ENCODE measurements around the gene NLN.

DNA sequence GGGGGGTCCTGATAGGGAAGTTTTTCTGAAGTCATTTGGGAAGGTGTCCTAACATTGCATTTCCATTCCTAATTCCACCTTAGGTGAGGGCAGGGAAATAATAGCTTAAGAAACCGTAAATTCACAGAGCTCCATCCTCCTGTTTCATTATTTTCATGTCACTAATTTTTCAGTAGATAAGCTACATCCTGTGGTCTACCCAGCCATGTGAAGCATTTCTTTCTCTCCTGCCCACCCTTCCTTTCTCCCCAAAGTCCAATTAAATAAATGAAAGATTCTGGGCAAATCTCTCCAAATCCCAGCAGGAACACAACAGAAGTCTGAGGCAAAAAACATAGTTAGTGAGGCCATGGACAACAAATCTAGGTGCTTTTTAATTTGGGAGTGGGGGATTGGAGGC lies 109.3 kb downstream of the NLN start:
- TF ChIP-seq, protein P1, sequence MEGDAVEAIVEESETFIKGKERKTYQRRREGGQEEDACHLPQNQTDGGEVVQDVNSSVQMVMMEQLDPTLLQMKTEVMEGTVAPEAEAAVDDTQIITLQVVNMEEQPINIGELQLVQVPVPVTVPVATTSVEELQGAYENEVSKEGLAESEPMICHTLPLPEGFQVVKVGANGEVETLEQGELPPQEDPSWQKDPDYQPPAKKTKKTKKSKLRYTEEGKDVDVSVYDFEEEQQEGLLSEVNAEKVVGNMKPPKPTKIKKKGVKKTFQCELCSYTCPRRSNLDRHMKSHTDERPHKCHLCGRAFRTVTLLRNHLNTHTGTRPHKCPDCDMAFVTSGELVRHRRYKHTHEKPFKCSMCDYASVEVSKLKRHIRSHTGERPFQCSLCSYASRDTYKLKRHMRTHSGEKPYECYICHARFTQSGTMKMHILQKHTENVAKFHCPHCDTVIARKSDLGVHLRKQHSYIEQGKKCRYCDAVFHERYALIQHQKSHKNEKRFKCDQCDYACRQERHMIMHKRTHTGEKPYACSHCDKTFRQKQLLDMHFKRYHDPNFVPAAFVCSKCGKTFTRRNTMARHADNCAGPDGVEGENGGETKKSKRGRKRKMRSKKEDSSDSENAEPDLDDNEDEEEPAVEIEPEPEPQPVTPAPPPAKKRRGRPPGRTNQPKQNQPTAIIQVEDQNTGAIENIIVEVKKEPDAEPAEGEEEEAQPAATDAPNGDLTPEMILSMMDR (IDR thresholded peaks at IDR 0.05), result no peak
- no peak for TF ChIP-seq POLR2A (IDR thresholded peaks at IDR 0.05)
